Measurements from ENCODE around the gene FYB1.

DNA sequence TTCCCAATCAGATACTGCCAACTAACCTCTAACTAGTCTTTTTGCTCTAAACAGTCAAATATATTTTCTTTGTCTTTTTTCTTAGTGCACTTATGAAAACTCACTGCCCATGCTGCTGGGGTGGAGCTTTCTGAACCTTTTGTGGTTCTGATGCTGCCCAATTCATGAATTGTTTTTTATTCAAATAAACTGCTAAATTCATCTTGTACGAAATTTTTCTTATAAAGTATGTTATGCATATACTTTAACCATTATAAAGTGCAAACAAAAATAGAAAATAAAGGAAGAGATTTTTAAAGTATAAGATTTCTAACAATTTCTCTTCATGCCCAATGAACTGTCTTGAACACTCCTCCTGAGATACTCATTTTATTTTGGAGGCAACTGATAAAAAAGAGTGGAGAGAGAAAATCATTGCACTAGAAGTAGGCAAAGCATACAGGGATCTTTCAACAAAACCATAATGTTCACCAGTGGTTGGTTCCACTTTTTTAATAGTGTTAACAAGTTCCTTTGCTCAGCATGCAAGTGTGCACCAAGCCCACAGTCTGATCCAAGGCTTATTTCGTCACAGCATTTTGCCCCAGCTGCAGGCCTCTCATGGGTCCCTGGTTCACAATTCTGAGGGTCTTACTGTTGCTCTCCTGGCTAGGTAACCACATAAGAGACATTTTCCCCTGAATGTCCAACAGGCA lies 6.2 kb upstream of the FYB1 start:
- no peak for TF ChIP-seq CTCF (IDR thresholded peaks at IDR 0.05)
- TF ChIP-seq POLR2A (IDR thresholded peaks at IDR 0.05), result no peak

Measured in lower leg skin (tissue), 3 donors.